Epithelial cell of esophagus (primary cell): Measurements from ENCODE around the gene BNIP3.

Experiments
- DNase-seq: peaks from one replicate; pipeline ENCODE4 v3.0.0; 2010; ENCODE audit warnings: low read depth
- H3K4me3 ChIP-seq: 2 replicates; pipeline ENCODE4 v1.5.1; 2011; ENCODE audit warnings: mild to moderate bottlenecking, low read length, control low read depth
- TF ChIP-seq, protein P1 (sequence below): IDR thresholded peaks from 2 replicates; pipeline ENCODE4 v1.5.1; 2011; ENCODE audit warnings: low read depth, mild to moderate bottlenecking, low read length, control low read depth, inconsistent platforms; ENCODE audit not compliant: insufficient read depth; ENCODE audit errors: missing control alignments

Gene BNIP3

DNA sequence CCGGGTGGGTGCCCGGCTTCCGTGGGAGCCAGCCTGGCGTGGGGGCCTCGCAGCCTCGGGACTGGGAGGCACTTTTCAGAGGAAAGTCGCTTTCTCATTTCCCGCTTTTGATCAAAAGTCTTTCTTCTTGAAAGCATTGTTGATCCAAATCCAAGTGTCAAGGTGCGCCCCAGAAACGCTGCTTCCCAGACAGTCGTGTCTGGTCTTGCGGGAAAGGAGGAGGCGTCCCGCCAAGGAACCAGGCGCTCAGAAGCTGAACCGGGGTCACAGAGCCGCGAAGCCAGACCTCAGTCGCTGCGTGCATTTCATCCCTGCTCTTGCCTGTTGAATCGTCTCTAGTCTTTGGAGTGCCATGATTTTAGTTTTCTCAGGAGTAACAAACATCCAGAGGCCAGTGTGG is 1.1 kb upstream of the BNIP3 start:
- TF ChIP-seq, protein P1, sequence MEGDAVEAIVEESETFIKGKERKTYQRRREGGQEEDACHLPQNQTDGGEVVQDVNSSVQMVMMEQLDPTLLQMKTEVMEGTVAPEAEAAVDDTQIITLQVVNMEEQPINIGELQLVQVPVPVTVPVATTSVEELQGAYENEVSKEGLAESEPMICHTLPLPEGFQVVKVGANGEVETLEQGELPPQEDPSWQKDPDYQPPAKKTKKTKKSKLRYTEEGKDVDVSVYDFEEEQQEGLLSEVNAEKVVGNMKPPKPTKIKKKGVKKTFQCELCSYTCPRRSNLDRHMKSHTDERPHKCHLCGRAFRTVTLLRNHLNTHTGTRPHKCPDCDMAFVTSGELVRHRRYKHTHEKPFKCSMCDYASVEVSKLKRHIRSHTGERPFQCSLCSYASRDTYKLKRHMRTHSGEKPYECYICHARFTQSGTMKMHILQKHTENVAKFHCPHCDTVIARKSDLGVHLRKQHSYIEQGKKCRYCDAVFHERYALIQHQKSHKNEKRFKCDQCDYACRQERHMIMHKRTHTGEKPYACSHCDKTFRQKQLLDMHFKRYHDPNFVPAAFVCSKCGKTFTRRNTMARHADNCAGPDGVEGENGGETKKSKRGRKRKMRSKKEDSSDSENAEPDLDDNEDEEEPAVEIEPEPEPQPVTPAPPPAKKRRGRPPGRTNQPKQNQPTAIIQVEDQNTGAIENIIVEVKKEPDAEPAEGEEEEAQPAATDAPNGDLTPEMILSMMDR = no peak
- H3K4me3 ChIP-seq = peak overlapping the region; percentile 54
- DNase-seq = peak; percentile 32

DNA sequence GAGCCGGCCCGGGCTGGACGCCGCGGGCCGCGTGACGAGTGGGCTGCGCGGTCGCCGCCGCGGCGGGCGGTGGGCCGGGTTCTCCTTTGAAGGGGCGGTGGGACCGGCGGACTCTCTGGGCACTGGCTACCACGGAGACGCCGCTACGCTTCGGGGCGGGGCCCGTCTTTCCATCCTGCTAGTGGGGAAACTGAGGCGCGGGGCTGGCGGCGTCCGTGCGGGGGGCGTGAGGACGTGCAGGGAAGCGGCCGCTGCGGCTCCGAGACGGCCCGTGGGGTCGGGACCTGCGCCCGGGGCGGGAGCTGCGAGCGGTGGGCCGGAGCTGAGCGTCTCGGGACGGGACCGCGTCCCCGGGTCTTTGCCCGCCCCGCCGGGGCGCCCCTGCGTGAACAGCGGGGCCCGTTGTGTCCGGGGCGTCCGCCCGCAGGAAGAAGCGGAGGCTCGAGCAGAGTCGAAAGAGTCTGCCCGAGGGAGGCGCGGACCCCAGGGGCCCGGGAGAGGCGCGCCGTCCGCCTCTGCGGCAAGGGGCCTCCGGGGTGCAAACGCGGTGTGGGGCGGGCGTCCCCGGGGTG is 548 bp upstream of the BNIP3 start:
- TF ChIP-seq, protein P1 = no peak
- H3K4me3 ChIP-seq = peak overlapping the region; percentile 54
- no peak for DNase-seq

DNA sequence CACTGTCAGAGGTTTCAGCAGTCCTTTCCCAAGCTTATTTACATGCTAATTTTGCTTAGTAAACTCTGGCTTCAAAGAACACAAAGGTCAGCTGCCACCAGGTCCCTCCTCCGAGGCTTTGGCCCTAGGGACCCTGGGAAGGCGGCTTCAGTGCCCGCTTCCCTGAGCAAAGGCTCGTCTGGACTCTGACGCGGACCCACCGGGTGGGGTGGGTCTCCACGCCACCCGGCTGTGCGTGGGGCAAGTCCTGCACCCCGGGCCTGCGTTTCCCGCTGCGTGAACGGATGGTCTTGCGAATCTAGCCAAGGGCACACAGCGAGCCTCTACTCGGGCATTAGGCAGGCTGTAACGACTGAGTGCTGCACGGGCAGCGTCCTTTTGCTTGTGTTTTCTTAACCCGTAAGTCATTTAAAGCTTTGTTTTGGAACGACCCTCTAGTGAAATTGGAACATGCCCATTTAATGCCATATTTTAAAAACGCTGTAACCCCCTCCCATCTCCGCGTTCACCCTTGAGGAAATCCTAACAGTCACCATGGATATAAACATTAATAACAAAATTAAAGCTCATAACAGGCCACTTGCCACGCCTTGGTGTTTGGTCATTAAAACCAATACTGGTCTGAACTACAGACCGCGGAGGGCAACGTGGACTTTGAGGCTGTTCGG is 828 bp downstream of the BNIP3 start:
- DNase-seq = no peak
- TF ChIP-seq, protein P1 = peak; percentile 25
- H3K4me3 ChIP-seq = peak overlapping the region; percentile 80

DNA sequence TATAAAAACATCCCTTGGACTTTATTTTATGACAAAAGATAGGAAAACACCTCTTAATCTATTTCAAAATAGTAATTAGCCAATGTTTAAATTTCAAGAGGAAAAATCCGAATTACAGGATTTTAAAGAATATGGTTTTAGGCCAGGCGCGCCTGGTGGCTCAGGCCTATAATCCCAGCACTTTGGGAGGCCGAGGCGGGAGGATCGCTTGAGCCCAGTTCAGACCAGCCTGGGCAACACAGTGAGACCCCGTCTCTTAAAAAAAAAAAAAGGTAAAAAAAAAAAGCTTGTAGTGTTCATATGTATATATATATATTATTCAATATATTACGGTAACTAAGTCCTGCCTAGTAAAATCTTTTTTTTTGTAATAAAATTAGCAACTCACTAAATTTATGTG is 1.4 kb downstream of the BNIP3 start:
- H3K4me3 ChIP-seq = peak overlapping the region; percentile 80
- TF ChIP-seq, protein P1 = no peak
- no peak for DNase-seq

DNA sequence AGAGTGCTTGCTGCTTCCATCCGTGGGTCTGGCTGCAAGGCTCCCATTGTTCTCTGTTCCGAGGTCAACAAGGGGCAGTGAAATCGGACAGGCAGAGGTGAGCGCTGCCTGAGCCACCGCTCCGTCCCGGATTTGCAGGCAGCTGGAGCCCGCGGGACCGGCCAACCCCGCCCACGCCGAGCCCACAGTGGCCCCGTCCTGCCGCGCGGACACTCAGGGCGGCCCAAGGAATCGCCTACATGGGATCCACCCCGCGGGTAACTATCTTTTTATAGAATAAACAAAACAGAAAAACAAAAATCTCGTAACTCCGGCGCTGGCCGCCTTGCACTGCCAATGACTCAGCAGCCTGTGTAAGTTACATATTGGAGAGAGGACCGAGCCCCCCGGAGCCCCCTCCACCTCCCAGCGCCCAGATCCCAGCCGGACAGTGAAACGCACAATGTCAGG is 1.9 kb downstream of the BNIP3 start:
- DNase-seq = peak; percentile 27
- TF ChIP-seq, protein P1 = no peak
- peak overlapping the region; percentile 80 for H3K4me3 ChIP-seq

DNA sequence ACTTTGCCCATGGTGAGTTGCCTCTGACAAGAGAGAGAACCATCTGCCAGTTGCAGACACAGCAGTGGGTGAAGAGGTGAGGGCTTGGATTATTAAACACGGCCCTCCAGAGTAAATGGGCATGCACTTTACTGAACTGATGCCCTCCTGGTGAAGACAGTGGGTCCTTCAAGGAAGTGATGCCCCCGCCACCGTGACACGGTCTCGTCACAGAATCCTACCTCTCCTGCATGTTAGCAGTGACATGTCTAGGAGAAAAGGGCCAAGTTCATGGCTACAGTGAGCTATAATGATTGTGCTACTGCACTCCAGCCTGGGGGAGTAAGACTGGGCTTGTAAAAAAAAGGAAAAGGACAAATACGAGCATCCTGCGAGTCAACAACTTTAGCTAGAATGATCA is 2.4 kb downstream of the BNIP3 start:
- no peak for DNase-seq
- TF ChIP-seq, protein P1 = no peak
- H3K4me3 ChIP-seq = peak overlapping the region; percentile 80

DNA sequence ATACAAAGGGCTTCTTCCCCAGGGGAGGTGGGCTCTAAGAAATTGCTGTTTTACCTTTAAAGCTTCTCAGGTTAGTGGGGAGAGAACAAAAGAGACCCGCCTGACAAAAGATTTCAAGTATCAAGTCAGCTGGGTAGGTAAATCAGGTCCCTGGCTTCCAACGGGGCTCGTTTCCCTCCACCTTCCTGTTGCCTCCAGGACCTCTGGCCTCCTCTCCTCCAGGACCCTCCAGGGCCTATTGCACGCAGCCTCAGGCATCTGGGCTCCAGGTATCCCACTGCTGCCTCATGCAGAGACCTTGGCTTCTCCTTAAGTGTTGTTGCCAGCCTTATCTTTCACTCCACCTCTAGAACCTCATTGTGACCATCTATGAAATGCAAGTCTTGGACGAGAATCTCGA is 2.9 kb downstream of the BNIP3 start:
- DNase-seq = no peak
- H3K4me3 ChIP-seq = peak overlapping the region; percentile 80

More for the DNA sequence above, 2.9 kb downstream of the BNIP3 start:
- TF ChIP-seq, protein P1 = no peak
